H1 (cell line): ENCODE results near the gene COTL1. TPM values are rescaled to one million over a fixed set of nuclear protein-coding genes. Genes with fewer than 3 reads are reported as not detected.
A peak's percentile ranks its signal among the peaks of the same experiment; 100 is the strongest.

ENCODE experiments used
- CTCF ChIA-PET: fragments of 300-600 bp; sonication (Branson Sonifier 250); formaldehyde crosslinking; loops from one replicate; lab custom pipeline; 2021; ENCODE audit not compliant: partially characterized antibody; lab: Charles Lee
- POLR2A ChIA-PET: fragments of 300-600 bp; sonication (Branson Sonifier 250); formaldehyde crosslinking; loops from one replicate; lab custom pipeline; 2021; ENCODE audit warnings: inconsistent platforms; ENCODE audit not compliant: partially characterized antibody; lab: Charles Lee
- DNase-seq, 2 experiments: peaks; one replicate each; pipeline versions ENCODE4 v3.0.0 to v3.0.0-alpha.2; 2010 to 2022; ENCODE audit warnings: low spot score in 2 of 2, low read depth in 1 of 2, mixed read lengths in 1 of 2
- FAIRE-seq: peaks from 2 replicates; lab custom pipeline; 2011; peaks lifted over from hg19 to GRCh38; lab: Jason Lieb, UNC
- H2AFZ ChIP-seq: 2 replicates; pipeline ENCODE4 v1.8.1; 2012; ENCODE audit warnings: low read length, inconsistent platforms
- H2AK5ac ChIP-seq: 2 replicates; pipeline ENCODE4 v1.6.1; 2013; ENCODE audit warnings: low read depth, low read length
- H2BK120ac ChIP-seq: replicated peaks from 2 replicates; pipeline ENCODE3; 2013; ENCODE audit warnings: low read depth, low read length, inconsistent platforms
- H2BK12ac ChIP-seq: 2 replicates; pipeline ENCODE4 v1.6.1; 2013; ENCODE audit warnings: low read depth, low read length
- H2BK15ac ChIP-seq: 2 replicates; pipeline ENCODE4 v1.6.1; 2013; ENCODE audit warnings: low read length
- H2BK20ac ChIP-seq: 2 replicates; pipeline ENCODE4 v1.6.1; 2013; ENCODE audit warnings: low read length
- H2BK5ac ChIP-seq: 2 replicates; pipeline ENCODE4 v1.6.1; 2013; ENCODE audit warnings: low read depth, low read length
- H3K14ac ChIP-seq: 2 replicates; pipeline ENCODE4 v1.6.1; 2013; ENCODE audit warnings: inconsistent platforms; ENCODE audit not compliant: insufficient read length
- H3K18ac ChIP-seq: 2 replicates; pipeline ENCODE4 v1.6.1; 2013; ENCODE audit warnings: low read length; ENCODE audit errors: extremely low read depth
- H3K23ac ChIP-seq: 2 replicates; pipeline ENCODE4 v1.6.1; 2013; ENCODE audit warnings: inconsistent platforms; ENCODE audit not compliant: insufficient read length
- H3K23me2 ChIP-seq: 2 replicates; pipeline ENCODE4 v1.6.1; 2013; ENCODE audit warnings: low read depth, low read length
- H3K27ac ChIP-seq: 2 replicates; pipeline ENCODE4 v1.6.1; 2011; ENCODE audit warnings: low read depth, low read length, inconsistent platforms
- H3K27me3 ChIP-seq, 4 experiments: replicated peaks in 1 of 4; 1 replicate in 1 of 4; 2 replicates in 3 of 4; pipeline versions ENCODE4 v1.6.1 to v1.8.1; 2011 to 2013; ENCODE audit warnings: low read length in 3 of 4, mild to moderate bottlenecking in 3 of 4, inconsistent platforms in 2 of 4, mixed read lengths in 2 of 4, moderate library complexity in 1 of 4; ENCODE audit not compliant: control insufficient read depth in 3 of 4, insufficient read depth in 3 of 4; ENCODE audit errors: extremely low read depth in 1 of 4
- H3K36me3 ChIP-seq, 4 experiments: 2 replicates each; pipeline versions ENCODE4 v1.6.1 to v1.8.1; 2011 to 2013; ENCODE audit warnings: mild to moderate bottlenecking in 4 of 4, low read length in 3 of 4, moderate library complexity in 2 of 4, control low read depth in 1 of 4, inconsistent platforms in 1 of 4; ENCODE audit not compliant: insufficient read depth in 4 of 4, control insufficient read depth in 2 of 4
- H3K4ac ChIP-seq: replicated peaks from 2 replicates; pipeline ENCODE3; 2013; ENCODE audit warnings: low read length, low read depth, mixed read lengths, inconsistent platforms; ENCODE audit not compliant: insufficient read length
- H3K4me1 ChIP-seq, 4 experiments: replicated peaks in 1 of 4; 1 replicate in 1 of 4; 2 replicates in 3 of 4; pipeline versions ENCODE4 v1.6.1 to v1.8.1; 2011 to 2013; ENCODE audit warnings: low read length in 3 of 4, inconsistent platforms in 2 of 4, mixed read lengths in 1 of 4; ENCODE audit not compliant: insufficient read depth in 4 of 4, control insufficient read depth in 3 of 4
- H3K4me2 ChIP-seq, 2 experiments: 2 replicates each; pipeline versions ENCODE4 v1.6.1 to v1.8.1; 2011 to 2013; ENCODE audit warnings: low read depth in 2 of 2, low read length in 2 of 2, control low read depth in 1 of 2, inconsistent platforms in 1 of 2, mild to moderate bottlenecking in 1 of 2; ENCODE audit not compliant: insufficient read depth in 1 of 2
- H3K4me3 ChIP-seq, 4 experiments: fragments of 200-600, 300-600 bp in 1 of 4; sonication (generic), shearing (Covaris generic), sonication (Bioruptor Twin) in 1 of 4; 2 replicates each; pipeline versions ENCODE4 v1.5.1 to v1.8.1; 2011 to 2016; ENCODE audit warnings: low read length in 4 of 4, low read depth in 3 of 4, control low read depth in 2 of 4, inconsistent platforms in 2 of 4, mild to moderate bottlenecking in 2 of 4, mixed read lengths in 1 of 4, moderate library complexity in 1 of 4; ENCODE audit not compliant: insufficient read depth in 2 of 4; ENCODE audit errors: extremely low read depth in 1 of 4
- H3K56ac ChIP-seq: replicated peaks from 2 replicates; pipeline ENCODE3; 2013; ENCODE audit warnings: low read depth, mild to moderate bottlenecking, mixed read lengths, low read length, inconsistent platforms; ENCODE audit not compliant: insufficient read length
- H3K79me1 ChIP-seq: 2 replicates; pipeline ENCODE4 v1.6.1; 2013; ENCODE audit warnings: low read depth, low read length, control low read depth
- H3K79me2 ChIP-seq, 2 experiments: 2 replicates each; pipeline versions ENCODE4 v1.6.1 to v1.8.1; 2012 to 2013; ENCODE audit warnings: low read length in 2 of 2, mild to moderate bottlenecking in 2 of 2, inconsistent platforms in 1 of 2; ENCODE audit not compliant: insufficient read depth in 2 of 2, control insufficient read depth in 1 of 2
- H3K9ac ChIP-seq, 4 experiments: replicated peaks in 1 of 4; 1 replicate in 1 of 4; 2 replicates in 3 of 4; pipeline versions ENCODE4 v1.6.1 to v1.8.1; 2011 to 2013; ENCODE audit warnings: low read depth in 3 of 4, low read length in 3 of 4, control low read depth in 2 of 4, mild to moderate bottlenecking in 2 of 4, moderate library complexity in 2 of 4, inconsistent platforms in 1 of 4; ENCODE audit errors: extremely low read depth in 1 of 4
- H3K9me3 ChIP-seq, 2 experiments: 2 replicates each; pipeline versions ENCODE4 v1.6.1 to v1.8.1; 2012 to 2013; ENCODE audit warnings: mild to moderate bottlenecking in 2 of 2, moderate library complexity in 2 of 2, control low read depth in 1 of 2, inconsistent platforms in 1 of 2, low read depth in 1 of 2, low read length in 1 of 2, mixed read lengths in 1 of 2; ENCODE audit not compliant: insufficient read depth in 2 of 2
- H4K20me1 ChIP-seq, 2 experiments: replicated peaks in 1 of 2; 2 replicates each; pipeline versions ENCODE3 to v1.8.1; 2011 to 2013; ENCODE audit warnings: inconsistent platforms in 2 of 2, low read length in 2 of 2, mild to moderate bottlenecking in 1 of 2; ENCODE audit not compliant: insufficient read depth in 2 of 2, control insufficient read depth in 1 of 2
- H4K5ac ChIP-seq: 2 replicates; pipeline ENCODE4 v1.6.1; 2013; ENCODE audit warnings: low read length, low read depth, mixed read lengths, inconsistent platforms; ENCODE audit not compliant: insufficient read length
- H4K8ac ChIP-seq: 2 replicates; pipeline ENCODE4 v1.8.0; 2013; ENCODE audit warnings: mild to moderate bottlenecking, moderate library complexity, low read length, inconsistent platforms; ENCODE audit not compliant: insufficient read depth; ENCODE audit errors: extremely low read depth
- H4K91ac ChIP-seq: replicated peaks from 2 replicates; pipeline ENCODE3; 2013; ENCODE audit warnings: low read length, mixed read lengths, inconsistent platforms; ENCODE audit not compliant: insufficient read length
- EGR1 ChIP-seq: IDR thresholded peaks from 2 replicates; pipeline ENCODE4 v1.6.1; 2011; ENCODE audit warnings: low read depth, low read length, borderline replicate concordance
- GABPA ChIP-seq: IDR thresholded peaks from 2 replicates; pipeline ENCODE4 v1.6.1; 2011; ENCODE audit warnings: mild to moderate bottlenecking, low read length, moderate library complexity, borderline replicate concordance; ENCODE audit not compliant: insufficient read depth
- HDAC6 ChIP-seq: IDR thresholded peaks from one replicate; pipeline ENCODE4 v1.7.1; 2012; ENCODE audit warnings: low read depth, mild to moderate bottlenecking, inconsistent platforms, low read length, moderate library complexity
- KDM4A ChIP-seq: IDR thresholded peaks from one replicate; pipeline ENCODE4 v1.7.1; 2012; ENCODE audit warnings: low read depth, mild to moderate bottlenecking, moderate library complexity, low read length, inconsistent platforms; ENCODE audit not compliant: severe bottlenecking
- PHF8 ChIP-seq: fragments of 200-600 bp; sonication (generic); conservative IDR thresholded peaks from 2 replicates; pipeline ENCODE4 v1.7.1; 2012; ENCODE audit warnings: low read depth, mild to moderate bottlenecking, inconsistent platforms, low read length, moderate library complexity
- SAP30 ChIP-seq: fragments of 300-600 bp; sonication (generic); IDR thresholded peaks from 2 replicates; pipeline ENCODE4 v1.7.1; 2012; ENCODE audit warnings: low read length, moderate library complexity, mild to moderate bottlenecking, inconsistent platforms; ENCODE audit not compliant: insufficient read depth, insufficient replicate concordance
- SIX5 ChIP-seq: IDR thresholded peaks from 2 replicates; pipeline ENCODE4 v1.6.1; 2011; ENCODE audit warnings: mild to moderate bottlenecking, low read depth, low read length
- WGBS, 2 experiments: shearing (Covaris generic) in 1 of 2; methylation state at CpG; one replicate each; pipeline versions ENCODE4 v1.1.6 to v1.1.7; 2013 to 2015; ENCODE audit warnings: low lambda C conversion rate in 2 of 2, mixed read lengths in 2 of 2, inconsistent platforms in 1 of 2, low coverage in 1 of 2, missing lambda C conversion rate in 1 of 2; ENCODE audit not compliant: insufficient replicate concordance in 2 of 2, insufficient coverage in 1 of 2, insufficient read length in 1 of 2; ENCODE audit errors: extremely low coverage in 1 of 2, missing lambda C conversion rate in 1 of 2; 5-methylcytosine and 5-hydroxymethylcytosine counted together
- polyA plus RNA-seq, 7 experiments: library from polyadenylated mRNA; depleted of rRNA in 3 of 7; stranded (reverse) in 5 of 7; unstranded in 2 of 7; fragments of >200 nt in 5 of 7; fragments of 200-250 nt in 2 of 7; gene quantifications; 1 replicate in 5 of 7; 2 replicates in 1 of 7; 4 replicates in 1 of 7; pipeline versions ENCODE4 v1.2.1 to v1.2.3, GENCODE V29; 2011 to 2013; ENCODE audit warnings: missing spikeins in 2 of 7, mixed read lengths in 2 of 7
- total RNA-seq: library from RNA; stranded (reverse); fragmentation: NEBNext Ultra II Directional; extraction: Animal tissue kit (Norgen Biotek cat#: 25700); gene quantifications from 2 replicates; pipeline ENCODE4 v1.2.1, GENCODE V29; 2021
- TF ChIP-seq, protein P1 (sequence below): IDR thresholded peaks from 2 replicates; pipeline ENCODE4 v1.6.1; 2011; ENCODE audit warnings: low read depth, mild to moderate bottlenecking, low read length; ENCODE audit not compliant: insufficient read depth

COTL1 gene
- total and polyA plus RNA-seq, 2 of the 8 experiments (the other 6 are each of a cell fraction or from before 2014, with no cell fraction given), result 59.2 to 183 TPM

GRCh38 chr16:84648595-84649510 lies 31.0 kb upstream of the COTL1 start:
- CTCF ChIA-PET, result interaction anchor here (0.6 to 4.7 kb wide), 8 partner anchors 19 to 138 kb away, joined by 3 to 18 read pairs (median 4); no protein-coding TSS in a partner anchor

More at GRCh38 chr16:84648595-84649510, 31.0 kb upstream of the COTL1 start:
- WGBS, 2 experiments, result 7% methylated on average over 51 of the region's 96 CpGs; no CpG with 5 or more reads in 1 of the 2 experiments
- TF ChIP-seq HDAC6, result no peak
- peak; percentile 16 for TF ChIP-seq KDM4A
- 0 out of 2 replicates have a peak, but pooled peaks have one; percentile 38 for TF ChIP-seq GABPA
- peak; percentile 52 for TF ChIP-seq SAP30
- TF ChIP-seq PHF8, result 0 out of 2 replicates have a peak, but pooled peaks have one; percentile 34
- TF ChIP-seq EGR1, result no peak
- no peak for TF ChIP-seq SIX5
- TF ChIP-seq, protein P1, sequence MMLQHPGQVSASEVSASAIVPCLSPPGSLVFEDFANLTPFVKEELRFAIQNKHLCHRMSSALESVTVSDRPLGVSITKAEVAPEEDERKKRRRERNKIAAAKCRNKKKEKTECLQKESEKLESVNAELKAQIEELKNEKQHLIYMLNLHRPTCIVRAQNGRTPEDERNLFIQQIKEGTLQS, result no peak
- TF ChIP-seq, all 59 proteins: peak for 4
- Histone ChIP-seq H2AK5ac (no peak overlapping the region), H2BK15ac (no peak overlapping the region), H3K79me1 (no peaks in the 10 kb centered on the region), H3K4me3 (peak overlapping the region; percentile 50 to 71 (median 52)), H2BK12ac (no peak overlapping the region), H3K36me3 (peaks cover 0 to 3% (median 0%) of the 10 kb centered on the region in 4 experiments; a peak in 3 of 8 replicates), H3K56ac (no peak overlapping the region), H4K20me1 (peaks cover 2 to 6% of the 10 kb centered on the region in 2 experiments), H2BK120ac (no peak overlapping the region), H3K4me1 (peaks cover 0 to 4% (median 2%) of the 10 kb centered on the region in 4 experiments; a peak in 4 of 7 replicates), H3K4me2 (peak overlapping the region; percentile 67 to 81), H3K23ac (no peak overlapping the region), H4K5ac (no peak overlapping the region), H4K8ac (no peak overlapping the region), H3K9me3 (no peaks in the 10 kb centered on the region), H3K23me2 (peaks cover 7% of the 10 kb centered on the region; the same call in 1 of the 2 replicates), H3K18ac (no peak overlapping the region; the same call in 1 of the 2 replicates), H3K4ac (no peak overlapping the region), H3K14ac (no peak overlapping the region), H2BK20ac (no peak overlapping the region), H3K79me2 (no peaks in the 10 kb centered on the region), H3K9ac (0 out of 7 replicates have a peak overlapping the region, but pooled peaks of 1 of the 4 experiments have one; percentile 17), H3K27me3 (peaks cover 0 to 13% (median 9%) of the 10 kb centered on the region in 4 experiments; a peak in 4 of 7 replicates), H3K27ac (no peak overlapping the region), H2AFZ (no peak overlapping the region), H2BK5ac (no peak overlapping the region), H4K91ac (no peak overlapping the region)
- FAIRE-seq (no peak), DNase-seq (peak in 1 of 2 experiments; percentile 72)
- POLR2A ChIA-PET, result interaction anchor here (1.5 to 1.7 kb wide), 2 partner anchors 30 to 87 kb away, joined by 4 read pairs; no protein-coding TSS in a partner anchor
